Measurements from ENCODE around the gene ING3.

DNA sequence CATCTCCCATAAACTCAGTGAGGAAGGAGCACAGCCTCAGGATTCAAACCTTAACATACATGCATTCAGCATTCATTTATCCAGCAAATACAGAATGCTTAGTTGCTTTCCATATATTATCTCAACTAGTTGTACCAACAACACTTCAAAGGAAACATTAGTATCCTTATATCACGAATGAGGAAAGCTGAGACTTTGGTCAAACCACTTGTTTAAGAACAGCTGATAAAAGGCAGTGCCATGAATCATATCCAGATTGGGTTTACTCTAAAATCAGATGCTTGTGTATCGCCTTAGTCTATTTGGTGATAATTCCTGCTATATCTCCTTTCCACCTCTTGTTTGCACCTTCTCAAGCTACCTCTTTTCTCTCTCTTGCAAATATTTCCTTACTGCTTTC, 36.1 kb downstream of the ING3 start:
- TF ChIP-seq, protein P1, sequence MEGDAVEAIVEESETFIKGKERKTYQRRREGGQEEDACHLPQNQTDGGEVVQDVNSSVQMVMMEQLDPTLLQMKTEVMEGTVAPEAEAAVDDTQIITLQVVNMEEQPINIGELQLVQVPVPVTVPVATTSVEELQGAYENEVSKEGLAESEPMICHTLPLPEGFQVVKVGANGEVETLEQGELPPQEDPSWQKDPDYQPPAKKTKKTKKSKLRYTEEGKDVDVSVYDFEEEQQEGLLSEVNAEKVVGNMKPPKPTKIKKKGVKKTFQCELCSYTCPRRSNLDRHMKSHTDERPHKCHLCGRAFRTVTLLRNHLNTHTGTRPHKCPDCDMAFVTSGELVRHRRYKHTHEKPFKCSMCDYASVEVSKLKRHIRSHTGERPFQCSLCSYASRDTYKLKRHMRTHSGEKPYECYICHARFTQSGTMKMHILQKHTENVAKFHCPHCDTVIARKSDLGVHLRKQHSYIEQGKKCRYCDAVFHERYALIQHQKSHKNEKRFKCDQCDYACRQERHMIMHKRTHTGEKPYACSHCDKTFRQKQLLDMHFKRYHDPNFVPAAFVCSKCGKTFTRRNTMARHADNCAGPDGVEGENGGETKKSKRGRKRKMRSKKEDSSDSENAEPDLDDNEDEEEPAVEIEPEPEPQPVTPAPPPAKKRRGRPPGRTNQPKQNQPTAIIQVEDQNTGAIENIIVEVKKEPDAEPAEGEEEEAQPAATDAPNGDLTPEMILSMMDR (IDR thresholded peaks at IDR 0.05; ENCODE audit: insufficient read depth, low read length), result no peak
- TF ChIP-seq POLR2AphosphoS5 (IDR thresholded peaks at IDR 0.05; ENCODE audit: low read depth) (no peak), REST (IDR thresholded peaks at IDR 0.05; ENCODE audit: insufficient replicate concordance, low read depth) (no peak)
